COLO668 (cell line): ENCODE data around the gene SENP3.
A peak's percentile ranks its signal among the peaks of the same experiment; 100 is the strongest.

ENCODE experiments used
- DNase-seq: peaks from one replicate; lab custom pipeline; 2025; ENCODE audit not compliant: unreplicated experiment; lab: John Stamatoyannopoulos, UW

Gene SENP3

GRCh38 chr17:7561589-7562207, at the start of gene SENP3:
SENP3 (plus strand) TSS chr17:7561919; CDS start chr17:7563077, 1,158 bp downstream.
- peak; percentile 91 for DNase-seq

GRCh38 chr17:7512105-7512504, 49.6 kb upstream of the SENP3 start:
- DNase-seq: no peak

- DNase-seq: no peak
These were observed 48.7 kb upstream of the SENP3 start for GRCh38 chr17:7512824-7513540.

- no peak for DNase-seq
These were observed 47.8 kb upstream of the SENP3 start for GRCh38 chr17:7513850-7514419.

GRCh38 chr17:7515911-7516610, 45.7 kb upstream of the SENP3 start:
- no peak for DNase-seq

- peak; percentile 2 for DNase-seq
These were observed 38.7 kb upstream of the SENP3 start for GRCh38 chr17:7523033-7523432.

GRCh38 chr17:7528842-7529241, 32.9 kb upstream of the SENP3 start:
- DNase-seq: no peak

GRCh38 chr17:7530023-7530900, 31.5 kb upstream of the SENP3 start:
- DNase-seq: no peak

- no peak for DNase-seq
These were observed 23.7 kb upstream of the SENP3 start for GRCh38 chr17:7538050-7538449.

GRCh38 chr17:7538891-7539545, 22.7 kb upstream of the SENP3 start:
- DNase-seq: no peak

GRCh38 chr17:7541074-7541621, 20.6 kb upstream of the SENP3 start:
- no peak for DNase-seq

GRCh38 chr17:7544911-7545310, 16.8 kb upstream of the SENP3 start:
- no peak for DNase-seq

- no peak for DNase-seq
These were observed 12.9 kb upstream of the SENP3 start, which contains the start of gene TNFSF12 for GRCh38 chr17:7548585-7549400. TNFSF12 (plus strand) TSS chr17:7549058; CDS start chr17:7549154, 96 bp downstream.

GRCh38 chr17:7549401-7550055, 12.2 kb upstream of the SENP3 start:
- DNase-seq: peak; percentile 1

- no peak for DNase-seq
These were observed 11.4 kb upstream of the SENP3 start for GRCh38 chr17:7550344-7550743.

- DNase-seq: no peak
These were observed 10.3 kb upstream of the SENP3 start for GRCh38 chr17:7551396-7551795.

GRCh38 chr17:7552621-7553051, 9.1 kb upstream of the SENP3 start:
- no peak for DNase-seq

- DNase-seq: no peak
These were observed 8.4 kb upstream of the SENP3 start for GRCh38 chr17:7553356-7553755.
